Measurements from ENCODE around the gene ALKBH7.
A peak's percentile ranks its signal among the peaks of the same experiment; 100 is the strongest.
"Not testable (repeated sequence)": the region's sequence is repeated elsewhere in the genome, so short reads cannot be mapped to it uniquely, and the experiment has no call there.

Gene ALKBH7

DNA sequence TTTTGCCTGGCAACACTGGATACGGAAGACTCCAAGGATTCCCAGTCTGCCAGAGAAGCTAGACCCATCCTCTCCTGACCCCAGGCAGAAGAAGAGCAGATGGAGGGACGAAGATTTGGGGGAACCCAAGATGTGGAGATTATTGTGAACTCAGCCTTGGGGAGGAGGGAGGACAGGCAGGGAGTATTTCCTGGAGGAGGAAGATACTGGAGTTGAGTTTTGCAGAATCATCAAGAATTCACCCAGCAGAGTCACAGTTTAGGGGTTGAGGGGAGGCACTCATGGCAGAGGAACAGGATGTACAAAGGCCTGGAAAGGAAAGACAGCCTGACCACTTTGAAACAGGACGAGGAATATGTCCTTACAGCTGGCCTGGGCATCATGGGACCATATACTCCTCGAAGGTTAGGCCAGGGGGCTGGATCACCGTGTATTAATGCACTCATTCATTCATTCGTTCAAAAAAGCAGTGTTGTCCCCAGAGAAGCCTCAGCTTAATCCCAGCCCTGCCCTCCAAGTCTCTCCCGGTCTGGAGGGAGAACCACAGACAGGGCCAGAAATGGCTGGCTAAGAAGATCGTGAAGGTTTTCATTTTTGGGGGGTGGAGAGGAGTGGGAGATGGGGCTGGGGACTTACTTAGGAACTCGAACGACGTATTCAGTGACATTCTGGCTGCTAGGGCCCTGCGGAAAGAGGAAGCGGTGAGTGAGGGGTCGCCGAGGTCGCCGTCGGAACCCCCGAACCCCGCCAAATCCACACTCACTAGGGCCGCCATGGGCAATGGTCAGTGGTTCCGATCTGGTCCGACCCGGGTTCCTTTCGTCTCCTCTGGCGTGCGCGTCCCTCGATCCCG lies 19.9 kb downstream of the ALKBH7 start:
- TF ChIP-seq, protein P1, sequence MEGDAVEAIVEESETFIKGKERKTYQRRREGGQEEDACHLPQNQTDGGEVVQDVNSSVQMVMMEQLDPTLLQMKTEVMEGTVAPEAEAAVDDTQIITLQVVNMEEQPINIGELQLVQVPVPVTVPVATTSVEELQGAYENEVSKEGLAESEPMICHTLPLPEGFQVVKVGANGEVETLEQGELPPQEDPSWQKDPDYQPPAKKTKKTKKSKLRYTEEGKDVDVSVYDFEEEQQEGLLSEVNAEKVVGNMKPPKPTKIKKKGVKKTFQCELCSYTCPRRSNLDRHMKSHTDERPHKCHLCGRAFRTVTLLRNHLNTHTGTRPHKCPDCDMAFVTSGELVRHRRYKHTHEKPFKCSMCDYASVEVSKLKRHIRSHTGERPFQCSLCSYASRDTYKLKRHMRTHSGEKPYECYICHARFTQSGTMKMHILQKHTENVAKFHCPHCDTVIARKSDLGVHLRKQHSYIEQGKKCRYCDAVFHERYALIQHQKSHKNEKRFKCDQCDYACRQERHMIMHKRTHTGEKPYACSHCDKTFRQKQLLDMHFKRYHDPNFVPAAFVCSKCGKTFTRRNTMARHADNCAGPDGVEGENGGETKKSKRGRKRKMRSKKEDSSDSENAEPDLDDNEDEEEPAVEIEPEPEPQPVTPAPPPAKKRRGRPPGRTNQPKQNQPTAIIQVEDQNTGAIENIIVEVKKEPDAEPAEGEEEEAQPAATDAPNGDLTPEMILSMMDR (IDR thresholded peaks at IDR 0.05; ENCODE audit: control insufficient read depth, extremely low read depth, insufficient read depth), result no peak
- DNase-seq (ENCODE audit: low read depth), result no peak
- H3K4me3 ChIP-seq (ENCODE audit: low read depth, low read length), result peak overlapping the region; percentile 81

DNA sequence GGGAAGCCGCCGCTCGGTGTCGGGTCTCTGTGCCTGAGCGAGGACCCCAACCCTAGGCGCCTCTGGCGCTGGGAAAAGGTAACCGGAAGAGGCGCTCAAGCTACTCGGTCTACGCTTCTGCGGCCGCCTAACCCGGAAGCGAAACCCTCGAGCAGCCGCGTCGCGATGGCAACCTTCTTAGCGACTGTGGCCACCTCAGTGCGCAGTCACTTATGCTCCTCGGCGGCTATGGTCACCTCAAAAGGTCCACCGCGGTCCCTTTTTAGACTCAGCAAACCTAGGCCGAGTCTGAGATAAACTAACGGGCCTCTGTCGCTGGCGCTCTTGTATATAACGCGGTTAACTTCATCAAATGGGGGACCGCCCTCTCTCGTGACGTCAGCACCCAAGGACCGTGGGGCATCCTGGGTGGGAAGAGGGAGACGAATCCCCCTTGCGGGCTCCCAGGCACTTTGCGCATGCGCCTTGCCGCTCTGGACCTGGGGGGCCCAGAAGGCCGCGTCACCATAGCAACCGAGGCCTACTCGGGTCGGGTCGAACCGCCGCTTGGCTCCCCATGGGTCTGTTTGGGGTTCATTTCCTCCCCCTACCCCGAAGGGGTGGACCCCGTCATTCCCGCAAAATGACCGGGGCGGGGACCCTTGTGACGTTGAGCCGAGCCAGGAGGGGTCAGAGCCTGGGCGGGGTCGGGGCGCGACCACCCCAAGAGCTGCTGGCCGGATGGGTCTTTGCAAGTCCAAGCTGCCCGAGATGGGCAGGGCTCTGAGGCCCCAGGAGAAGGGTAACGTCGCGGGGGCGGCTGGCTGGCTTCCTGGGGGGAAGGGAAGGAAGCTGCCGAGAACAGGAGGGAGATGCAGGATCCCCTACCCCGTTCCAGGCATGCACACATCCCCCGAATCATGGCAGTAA lies 20.7 kb downstream of the ALKBH7 start, which contains the start of gene GTF2F1:
TSS of gene GTF2F1 (minus strand) at position 91 of the 909 bp plus-strand sequence. CDS start 169 bp downstream, outside the sequence.
- TF ChIP-seq, protein P1 (IDR thresholded peaks at IDR 0.05; ENCODE audit: control insufficient read depth, extremely low read depth, insufficient read depth), result no peak
- DNase-seq (ENCODE audit: low read depth), result peak; percentile 63
- H3K4me3 ChIP-seq (ENCODE audit: low read depth, low read length), result peak within 1 kb of the TSS; percentile 81

DNA sequence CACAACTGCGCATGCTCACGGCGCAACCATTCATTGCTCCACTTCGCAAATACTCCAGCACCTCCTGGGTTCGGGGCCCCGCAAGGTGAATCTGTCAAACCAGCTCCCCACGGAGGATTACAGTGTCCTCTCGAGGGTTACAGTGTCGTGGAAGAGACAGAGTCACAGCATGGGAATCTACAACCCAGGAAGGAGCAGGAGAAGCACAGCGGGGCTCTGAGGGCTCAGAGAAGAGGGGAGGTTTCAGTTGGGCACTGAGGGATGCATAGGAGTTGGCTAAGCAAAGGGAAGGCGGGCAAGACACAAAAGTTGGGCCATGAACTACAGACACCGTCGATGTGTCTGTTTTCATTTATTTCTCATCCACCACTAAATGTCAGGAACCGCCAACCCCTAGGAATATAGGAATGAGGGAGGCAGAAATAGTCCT lies 21.4 kb downstream of the ALKBH7 start:
- TF ChIP-seq, protein P1 (IDR thresholded peaks at IDR 0.05; ENCODE audit: control insufficient read depth, extremely low read depth, insufficient read depth), result no peak
- DNase-seq (ENCODE audit: low read depth), result no peak
- peak overlapping the region; percentile 81 for H3K4me3 ChIP-seq (ENCODE audit: low read depth, low read length)

DNA sequence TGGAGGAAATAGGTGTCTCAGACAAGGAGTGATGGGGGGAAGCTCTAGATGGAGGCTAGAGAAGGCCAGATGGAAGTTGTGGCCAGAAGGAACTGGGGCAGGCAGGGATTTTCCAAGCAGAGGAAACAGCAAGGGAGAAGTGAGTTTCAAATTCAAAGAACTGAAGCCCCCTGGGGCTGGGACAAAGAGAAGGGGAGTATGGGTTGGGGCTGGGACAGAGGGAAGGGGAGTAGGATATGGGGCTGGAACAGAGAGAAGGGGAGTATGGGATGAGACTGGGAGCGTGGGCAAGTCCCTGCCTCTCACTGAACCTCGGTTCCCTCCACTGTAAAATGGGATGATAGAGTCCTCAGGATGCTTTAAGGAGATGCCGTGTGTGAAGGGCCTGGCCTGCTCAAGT lies 22.2 kb downstream of the ALKBH7 start:
- TF ChIP-seq, protein P1 (IDR thresholded peaks at IDR 0.05; ENCODE audit: control insufficient read depth, extremely low read depth, insufficient read depth), result no peak
- H3K4me3 ChIP-seq (ENCODE audit: low read depth, low read length), result no peak overlapping the region
- DNase-seq (ENCODE audit: low read depth), result no peak

DNA sequence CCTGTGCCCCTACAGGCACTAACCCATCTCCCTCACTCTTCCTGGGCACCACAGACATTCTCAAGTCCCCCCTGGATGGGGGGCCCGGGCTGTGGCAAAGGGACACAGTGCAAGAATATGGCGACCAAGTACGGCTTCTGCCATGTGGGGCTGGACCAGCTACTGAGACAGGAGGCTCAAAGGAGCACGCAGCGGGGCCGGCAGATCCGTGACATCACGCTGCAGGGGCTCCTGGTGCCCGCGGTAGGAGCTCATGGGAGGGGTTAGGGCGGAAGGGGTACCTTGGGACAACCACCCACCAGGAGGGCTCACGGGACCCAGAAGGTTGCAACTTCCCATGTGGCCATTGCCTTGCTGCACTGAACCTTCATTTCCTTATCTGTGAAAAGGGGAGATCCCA lies 23.7 kb downstream of the ALKBH7 start:
- no peak for DNase-seq (ENCODE audit: low read depth)
- TF ChIP-seq, protein P1 (IDR thresholded peaks at IDR 0.05; ENCODE audit: control insufficient read depth, extremely low read depth, insufficient read depth), result no peak
- H3K4me3 ChIP-seq (ENCODE audit: low read depth, low read length), result no peak overlapping the region

DNA sequence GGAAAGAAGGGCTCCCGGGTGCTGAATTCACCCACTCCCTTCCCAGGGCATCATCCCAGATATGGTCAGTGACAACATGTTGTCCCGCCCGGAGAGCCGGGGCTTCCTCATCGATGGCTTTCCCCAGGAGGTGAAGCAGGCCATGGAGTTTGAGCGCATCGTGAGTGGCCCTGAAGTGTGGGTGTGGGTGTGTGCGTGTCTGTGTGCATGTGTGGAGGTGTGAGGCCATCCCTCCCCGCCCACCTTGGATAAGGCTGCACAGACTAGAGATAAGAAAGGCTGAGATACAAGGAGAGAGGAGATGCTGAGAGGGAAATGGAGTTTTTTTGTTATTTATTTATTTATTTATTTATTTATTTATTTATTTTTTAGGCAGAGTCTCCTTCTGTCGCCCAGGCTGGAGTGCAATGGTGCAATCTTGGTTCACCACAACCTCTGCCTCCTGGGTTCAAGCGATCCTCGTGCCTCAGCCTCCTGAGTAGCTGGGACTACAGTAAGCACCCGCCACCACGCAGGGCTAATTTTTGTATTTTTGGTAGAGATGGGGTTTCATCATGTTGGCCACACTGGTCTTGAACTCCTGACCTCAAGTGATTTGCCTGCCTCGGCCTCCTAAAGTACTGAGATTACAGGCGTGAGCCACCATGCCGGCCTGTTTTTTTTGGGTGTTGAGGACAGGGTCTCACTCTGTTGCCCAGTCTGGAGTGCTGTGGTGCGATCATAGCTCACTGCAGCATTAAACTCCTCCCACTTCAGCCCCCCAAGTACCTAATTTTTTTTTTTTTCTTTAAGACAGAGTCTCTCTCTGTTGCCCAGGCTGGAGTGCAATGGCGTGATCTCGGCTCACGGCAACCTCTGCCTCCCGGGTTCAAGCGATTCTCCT lies 27.7 kb downstream of the ALKBH7 start:
- not testable (repeated sequence) for H3K4me3 ChIP-seq (ENCODE audit: low read depth, low read length); DNase-seq (ENCODE audit: low read depth)
